ENCODE measurements around the gene CREB5.

The CREB5 gene

DNA sequence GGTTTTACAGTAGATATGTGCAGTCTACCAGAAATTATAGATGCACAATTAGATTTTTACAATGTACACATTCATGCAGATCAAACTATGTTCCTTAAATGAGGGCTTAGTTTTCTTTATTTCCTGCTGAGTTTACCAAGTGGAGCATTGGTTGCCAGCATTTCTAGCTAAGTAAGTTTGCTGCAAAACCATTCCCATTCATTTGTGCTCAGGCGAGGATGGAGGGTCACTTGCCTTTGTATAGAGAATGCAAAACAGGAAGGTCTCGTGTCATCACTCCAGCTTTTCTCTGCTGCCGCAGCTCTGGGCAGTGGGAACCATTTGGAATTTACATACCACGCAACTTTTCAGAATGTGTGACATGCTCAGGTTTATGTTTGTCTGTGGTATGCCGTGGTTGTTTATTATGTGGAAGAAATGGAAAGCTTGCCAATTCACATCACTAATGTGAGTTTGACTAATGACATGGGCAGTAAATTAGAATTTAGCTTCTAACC is 347.2 kb downstream of the CREB5 start:
- H3K4me1 ChIP-seq (ENCODE audit: insufficient read depth, low read length, poor library complexity, severe bottlenecking), result no peaks in the 10 kb centered on the region
- no peaks in the 10 kb centered on the region for H3K9me3 ChIP-seq (ENCODE audit: insufficient read depth, low read depth, low read length)
- H3K79me2 ChIP-seq (ENCODE audit: insufficient read depth, low read length), result no peaks in the 10 kb centered on the region
- no peaks in the 10 kb centered on the region for H4K20me1 ChIP-seq (ENCODE audit: insufficient read depth, low read length, poor library complexity, severe bottlenecking)
- H3F3A ChIP-seq (ENCODE audit: low read depth), result no peaks in the 10 kb centered on the region
- TF ChIP-seq, protein P1, sequence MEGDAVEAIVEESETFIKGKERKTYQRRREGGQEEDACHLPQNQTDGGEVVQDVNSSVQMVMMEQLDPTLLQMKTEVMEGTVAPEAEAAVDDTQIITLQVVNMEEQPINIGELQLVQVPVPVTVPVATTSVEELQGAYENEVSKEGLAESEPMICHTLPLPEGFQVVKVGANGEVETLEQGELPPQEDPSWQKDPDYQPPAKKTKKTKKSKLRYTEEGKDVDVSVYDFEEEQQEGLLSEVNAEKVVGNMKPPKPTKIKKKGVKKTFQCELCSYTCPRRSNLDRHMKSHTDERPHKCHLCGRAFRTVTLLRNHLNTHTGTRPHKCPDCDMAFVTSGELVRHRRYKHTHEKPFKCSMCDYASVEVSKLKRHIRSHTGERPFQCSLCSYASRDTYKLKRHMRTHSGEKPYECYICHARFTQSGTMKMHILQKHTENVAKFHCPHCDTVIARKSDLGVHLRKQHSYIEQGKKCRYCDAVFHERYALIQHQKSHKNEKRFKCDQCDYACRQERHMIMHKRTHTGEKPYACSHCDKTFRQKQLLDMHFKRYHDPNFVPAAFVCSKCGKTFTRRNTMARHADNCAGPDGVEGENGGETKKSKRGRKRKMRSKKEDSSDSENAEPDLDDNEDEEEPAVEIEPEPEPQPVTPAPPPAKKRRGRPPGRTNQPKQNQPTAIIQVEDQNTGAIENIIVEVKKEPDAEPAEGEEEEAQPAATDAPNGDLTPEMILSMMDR (conservative IDR thresholded peaks at IDR 0.05; ENCODE audit: low read length), result no peak
- TF ChIP-seq EZH2phosphoT487 (IDR thresholded peaks at IDR 0.05; ENCODE audit: borderline replicate concordance), result no peak
- H3K4me2 ChIP-seq (ENCODE audit: low read depth, low read length, poor library complexity, severe bottlenecking), result no peak overlapping the region
- H3K27me3 ChIP-seq (ENCODE audit: insufficient read depth, low read length, poor library complexity, severe bottlenecking), result no peaks in the 10 kb centered on the region
- H3K9ac ChIP-seq (ENCODE audit: low read depth, low read length, poor library complexity, severe bottlenecking), result no peak overlapping the region
- no peak overlapping the region for H3K4me3 ChIP-seq (ENCODE audit: low read length, poor library complexity, severe bottlenecking)
- H3K9me2 ChIP-seq (replicated peaks; ENCODE audit: low read depth, low read length), result no peaks in the 10 kb centered on the region
- H2AFZ ChIP-seq (ENCODE audit: low read length), result no peak overlapping the region
- H3K36me3 ChIP-seq (ENCODE audit: insufficient read depth, low read length), result no peaks in the 10 kb centered on the region

DNA sequence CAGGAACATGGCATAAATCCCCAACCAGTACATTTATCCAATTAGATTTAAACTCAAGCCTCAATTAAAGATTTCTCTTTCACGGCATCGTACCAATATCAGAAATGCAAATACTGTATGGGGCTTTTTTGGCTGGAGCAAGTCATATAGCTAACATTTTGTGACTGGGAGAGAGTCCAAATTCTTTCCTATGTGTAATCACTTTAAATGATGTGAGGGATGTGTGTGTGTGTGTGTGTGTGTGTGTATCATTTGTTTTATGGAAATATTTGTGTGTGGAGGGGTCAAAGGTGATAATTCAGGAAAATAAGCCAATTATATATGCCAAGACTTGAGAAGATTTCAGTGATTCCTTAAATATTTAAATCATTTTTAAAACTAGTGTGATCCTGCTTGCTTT is 349.2 kb downstream of the CREB5 start:
- H3K79me2 ChIP-seq (ENCODE audit: insufficient read depth, low read length), result no peaks in the 10 kb centered on the region
- H3K36me3 ChIP-seq (ENCODE audit: insufficient read depth, low read length), result no peaks in the 10 kb centered on the region
- no peaks in the 10 kb centered on the region for H3K9me2 ChIP-seq (replicated peaks; ENCODE audit: low read depth, low read length)
- H3F3A ChIP-seq (ENCODE audit: low read depth), result no peaks in the 10 kb centered on the region
- no peak overlapping the region for H3K4me3 ChIP-seq (ENCODE audit: low read length, poor library complexity, severe bottlenecking)
- H3K27me3 ChIP-seq (ENCODE audit: insufficient read depth, low read length, poor library complexity, severe bottlenecking), result no peaks in the 10 kb centered on the region
- no peak overlapping the region for H2AFZ ChIP-seq (ENCODE audit: low read length)
- H3K4me2 ChIP-seq (ENCODE audit: low read depth, low read length, poor library complexity, severe bottlenecking), result no peak overlapping the region
- H4K20me1 ChIP-seq (ENCODE audit: insufficient read depth, low read length, poor library complexity, severe bottlenecking), result no peaks in the 10 kb centered on the region
- no peak for TF ChIP-seq EZH2phosphoT487 (IDR thresholded peaks at IDR 0.05; ENCODE audit: borderline replicate concordance)
- TF ChIP-seq, protein P1 (conservative IDR thresholded peaks at IDR 0.05; ENCODE audit: low read length), result no peak
- H3K4me1 ChIP-seq (ENCODE audit: insufficient read depth, low read length, poor library complexity, severe bottlenecking), result no peaks in the 10 kb centered on the region
- no peaks in the 10 kb centered on the region for H3K9me3 ChIP-seq (ENCODE audit: insufficient read depth, low read depth, low read length)
- no peak overlapping the region for H3K9ac ChIP-seq (ENCODE audit: low read depth, low read length, poor library complexity, severe bottlenecking)

DNA sequence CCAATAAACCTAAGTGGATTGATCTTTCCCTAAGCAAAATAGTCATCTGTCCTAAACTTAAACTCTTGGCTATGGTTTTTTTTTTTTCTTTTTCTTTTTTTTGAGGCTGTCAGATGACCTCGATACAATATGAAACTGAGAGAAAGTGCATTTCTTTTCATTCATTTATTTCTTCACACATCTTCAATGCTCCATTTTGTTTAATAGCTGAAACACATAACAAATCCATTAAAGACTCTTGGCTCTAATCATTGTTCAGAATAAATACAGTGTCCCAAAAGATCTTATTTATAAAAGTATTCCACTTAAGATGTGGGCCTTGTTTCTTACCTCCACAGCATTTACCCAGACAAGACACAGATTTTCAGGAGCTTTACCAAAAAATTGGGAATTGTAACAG is 350.3 kb downstream of the CREB5 start:
- Histone ChIP-seq H3K4me3 (ENCODE audit: low read length, poor library complexity, severe bottlenecking) (no peak overlapping the region), H3K36me3 (ENCODE audit: insufficient read depth, low read length) (no peaks in the 10 kb centered on the region), H3K4me1 (ENCODE audit: insufficient read depth, low read length, poor library complexity, severe bottlenecking) (no peaks in the 10 kb centered on the region), H3K4me2 (ENCODE audit: low read depth, low read length, poor library complexity, severe bottlenecking) (no peak overlapping the region), H3K9ac (ENCODE audit: low read depth, low read length, poor library complexity, severe bottlenecking) (no peak overlapping the region), H2AFZ (ENCODE audit: low read length) (no peak overlapping the region), H3K27me3 (ENCODE audit: insufficient read depth, low read length, poor library complexity, severe bottlenecking) (no peaks in the 10 kb centered on the region), H3K9me2 (replicated peaks; ENCODE audit: low read depth, low read length) (no peaks in the 10 kb centered on the region), H3K79me2 (ENCODE audit: insufficient read depth, low read length) (no peaks in the 10 kb centered on the region), H4K20me1 (ENCODE audit: insufficient read depth, low read length, poor library complexity, severe bottlenecking) (no peaks in the 10 kb centered on the region), H3K9me3 (ENCODE audit: insufficient read depth, low read depth, low read length) (no peaks in the 10 kb centered on the region), H3F3A (ENCODE audit: low read depth) (no peaks in the 10 kb centered on the region)
- TF ChIP-seq, protein P1 (conservative IDR thresholded peaks at IDR 0.05; ENCODE audit: low read length), result no peak
- TF ChIP-seq EZH2phosphoT487 (IDR thresholded peaks at IDR 0.05; ENCODE audit: borderline replicate concordance), result no peak

Data from Loucy (cell line).